CD4-positive, alpha-beta T cell treated with Interleukin-15 for 4 hours (primary cell): ENCODE results near the gene WDR89.
"Not testable (repeated sequence)": the region's sequence is repeated elsewhere in the genome, so short reads cannot be mapped to it uniquely, and the experiment has no call there.

Source experiments
- DNase-seq: peaks from one replicate; pipeline ENCODE4 v3.0.0-alpha.2; 2020; ENCODE audit warnings: low spot score

The WDR89 gene, protein sequence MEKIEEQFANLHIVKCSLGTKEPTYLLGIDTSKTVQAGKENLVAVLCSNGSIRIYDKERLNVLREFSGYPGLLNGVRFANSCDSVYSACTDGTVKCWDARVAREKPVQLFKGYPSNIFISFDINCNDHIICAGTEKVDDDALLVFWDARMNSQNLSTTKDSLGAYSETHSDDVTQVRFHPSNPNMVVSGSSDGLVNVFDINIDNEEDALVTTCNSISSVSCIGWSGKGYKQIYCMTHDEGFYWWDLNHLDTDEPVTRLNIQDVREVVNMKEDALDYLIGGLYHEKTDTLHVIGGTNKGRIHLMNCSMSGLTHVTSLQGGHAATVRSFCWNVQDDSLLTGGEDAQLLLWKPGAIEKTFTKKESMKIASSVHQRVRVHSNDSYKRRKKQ

DNA sequence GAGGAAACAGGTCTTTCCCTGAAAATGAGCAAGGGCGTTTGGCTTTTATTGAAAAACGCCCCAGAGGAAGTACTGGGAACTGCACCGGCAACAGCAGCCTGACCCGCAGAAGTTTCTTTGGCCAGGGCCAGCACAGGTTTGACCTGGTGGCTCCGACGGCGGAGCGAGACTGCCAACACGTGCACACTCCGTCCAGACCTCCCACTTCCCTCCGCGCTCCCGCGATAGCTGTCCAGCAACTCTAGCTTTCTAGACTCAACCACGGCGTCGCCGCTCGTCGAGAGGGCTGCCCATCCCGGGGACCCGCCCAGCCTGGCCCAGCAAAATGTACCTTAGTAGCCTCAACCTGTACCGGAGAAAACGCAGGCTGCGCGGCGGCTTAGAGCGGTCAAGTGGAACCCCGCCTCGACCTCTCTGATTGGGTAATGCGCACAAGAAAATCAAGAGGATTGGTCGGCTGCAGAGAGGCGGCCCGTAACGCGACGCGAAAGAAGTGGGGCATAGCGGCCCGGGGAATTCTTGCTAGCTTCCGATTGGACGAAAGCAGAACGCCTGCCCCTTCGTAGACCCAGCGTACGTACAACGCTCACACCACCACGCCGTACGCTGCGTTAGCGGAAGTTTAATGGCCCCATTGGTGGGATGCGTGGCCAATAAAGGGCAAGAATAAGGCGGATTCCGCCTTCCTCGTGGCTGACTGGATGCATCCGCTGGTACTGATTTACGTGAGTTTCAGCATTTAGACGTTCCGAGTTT, at the start of gene WDR89:
Gene WDR89 (minus strand): TSS at position 399 of the 756 bp plus-strand sequence. CDS start 41,929 bp downstream, outside the sequence.
- peak; percentile 98 for DNase-seq

DNA sequence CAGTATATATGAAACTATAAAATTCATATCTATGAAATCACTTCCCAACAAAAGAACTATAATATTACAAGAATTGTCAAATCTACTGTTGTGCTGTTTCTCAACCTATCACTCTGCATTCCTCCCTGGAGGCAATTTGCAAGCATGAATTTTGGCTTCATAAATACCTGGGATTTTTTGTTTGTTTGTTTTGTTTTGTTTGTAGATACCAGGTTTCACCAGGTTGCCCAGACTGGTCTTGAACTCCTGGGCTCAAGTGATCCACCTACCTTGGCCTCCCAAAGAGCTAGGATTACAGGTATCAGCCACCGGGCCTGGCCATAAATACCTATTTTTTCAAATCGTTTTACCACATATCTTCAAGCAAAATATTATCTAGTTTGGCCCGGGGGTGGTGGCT, 47.5 kb upstream of the WDR89 start:
- DNase-seq = no peak

DNA sequence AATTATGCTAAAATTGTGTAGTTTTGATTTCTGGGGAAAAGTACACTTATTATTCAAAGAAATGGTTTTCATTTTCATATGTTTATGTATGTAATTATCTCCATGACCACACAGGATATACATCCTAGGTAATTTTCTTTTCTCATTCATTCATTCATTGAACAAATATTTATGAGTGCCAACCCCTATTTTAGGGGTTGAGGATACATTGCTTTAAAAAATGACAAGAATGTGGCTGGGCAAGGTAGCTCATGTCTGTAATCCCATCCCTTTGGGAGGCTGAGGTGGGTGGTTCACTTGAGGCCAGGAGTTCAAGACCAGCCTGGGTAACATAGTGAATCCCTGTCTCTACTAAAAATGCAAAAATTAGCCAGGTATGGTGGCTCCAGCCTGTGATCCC, 45.3 kb upstream of the WDR89 start:
- no peak for DNase-seq

DNA sequence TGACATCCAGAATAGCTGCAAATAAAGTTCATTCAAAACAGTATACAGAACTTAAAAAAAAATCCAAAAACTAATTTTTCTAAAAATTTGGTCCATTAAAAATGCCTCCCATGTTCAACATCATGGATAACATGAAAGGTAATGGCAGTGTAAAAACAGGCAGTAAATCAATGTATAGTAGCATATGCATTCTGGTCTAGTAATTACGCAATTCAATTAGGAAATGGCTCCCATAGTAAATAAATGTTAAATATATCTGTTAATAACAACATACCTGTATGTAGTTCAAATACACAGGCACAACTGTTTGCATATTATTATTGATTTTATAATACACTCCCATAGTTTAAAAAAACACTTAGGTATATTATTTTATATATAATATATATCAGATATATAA, 43.7 kb upstream of the WDR89 start:
- no peak for DNase-seq

DNA sequence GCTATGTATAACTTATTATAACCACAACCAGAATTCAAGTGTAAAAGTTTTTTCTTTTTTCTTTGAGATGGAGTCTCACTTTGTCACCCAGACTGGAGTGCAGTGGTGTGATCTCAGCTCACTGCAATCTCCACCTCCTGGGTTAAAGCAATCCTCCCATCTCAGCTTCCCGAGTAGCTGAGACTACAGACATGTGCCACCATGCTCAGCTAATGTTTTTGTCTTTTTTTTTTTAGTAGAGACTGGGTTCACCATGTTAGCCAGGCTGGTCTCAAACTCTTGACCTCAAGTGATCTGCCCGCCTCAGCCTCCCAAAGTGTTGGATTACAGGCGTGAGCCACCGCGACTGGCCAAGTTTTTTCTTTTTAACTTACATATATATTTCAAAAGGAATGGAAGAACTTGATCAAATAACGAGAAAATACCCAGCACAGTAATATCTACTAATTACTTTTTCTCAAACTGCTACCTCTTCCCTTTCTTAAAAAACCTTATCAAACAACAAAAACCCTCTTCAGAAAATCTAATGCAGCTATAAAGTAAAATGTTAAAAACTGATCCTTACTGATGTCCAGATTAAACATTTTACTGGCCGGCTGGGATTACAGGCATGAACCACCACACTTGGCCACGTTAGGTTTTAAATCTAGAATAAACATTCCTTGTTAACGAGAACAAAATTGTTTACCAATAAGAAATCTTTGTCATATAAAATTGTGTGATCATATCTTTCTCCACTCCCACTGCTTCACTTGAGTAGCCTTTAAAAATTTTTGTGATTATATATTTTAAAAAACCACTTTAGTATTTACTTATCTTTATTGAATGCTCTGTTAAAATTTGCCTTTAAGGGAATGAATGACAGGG, 41.3 kb upstream of the WDR89 start:
- no peak for DNase-seq

DNA sequence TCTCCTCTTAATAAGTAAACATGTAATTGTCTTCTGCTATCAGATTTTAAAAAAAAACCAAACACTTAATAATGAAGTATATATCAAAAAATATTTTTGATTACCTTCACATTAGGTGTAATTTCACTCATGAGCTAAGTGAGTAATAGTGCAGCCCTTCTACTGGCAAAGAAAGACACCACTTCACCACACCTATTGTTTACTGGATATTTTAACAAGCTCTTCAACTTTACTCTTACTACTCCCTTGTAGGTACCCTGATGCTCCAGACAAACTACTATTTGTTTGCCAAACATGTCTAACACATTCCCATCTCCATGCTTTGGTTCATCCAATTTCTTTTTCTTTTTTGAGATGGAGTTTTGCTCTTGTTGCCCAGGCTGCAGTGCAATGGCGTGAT, 36.9 kb upstream of the WDR89 start:
- no peak for DNase-seq

DNA sequence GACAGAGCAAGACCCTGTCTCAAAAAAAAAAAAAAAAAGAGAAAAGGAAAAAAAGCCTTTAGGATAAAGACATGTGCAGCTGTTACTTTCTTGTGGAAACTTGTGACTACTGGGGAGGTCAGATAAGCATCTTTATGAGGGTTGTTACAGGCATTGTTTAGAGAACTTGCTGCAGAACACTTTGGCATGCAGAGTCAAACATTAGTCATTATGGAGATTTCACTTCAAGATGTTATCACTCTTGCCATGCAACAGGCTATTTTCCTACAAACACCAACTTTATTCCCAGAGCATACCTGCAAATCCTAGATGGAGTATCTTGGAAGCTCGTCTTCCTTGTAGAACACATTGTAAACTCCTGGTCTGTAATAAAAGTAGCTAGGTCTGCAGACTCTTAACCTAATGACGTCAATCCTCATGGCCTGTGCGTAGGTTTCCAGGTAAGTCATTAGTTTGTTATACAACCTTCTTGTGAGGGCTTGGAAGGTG, 36.3 kb upstream of the WDR89 start:
- DNase-seq = no peak

DNA sequence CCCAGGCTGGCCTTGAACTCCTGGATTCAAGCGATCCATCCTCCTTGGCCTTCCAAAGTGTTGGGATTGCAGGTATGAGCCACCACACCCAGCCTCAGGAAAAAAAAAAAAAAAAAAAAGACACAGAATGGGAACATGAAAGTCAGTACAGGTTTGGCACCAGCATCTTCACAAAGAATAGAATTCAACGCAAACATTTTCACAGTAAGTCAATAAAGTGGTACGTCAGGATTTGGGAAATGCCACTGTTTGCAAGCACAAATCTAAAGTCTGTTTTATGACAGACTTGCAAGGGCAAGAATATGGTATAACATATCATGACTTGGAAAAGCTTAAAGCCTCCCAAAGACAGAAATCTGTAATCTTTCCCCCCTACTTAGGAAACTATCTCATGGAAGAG, 34.9 kb upstream of the WDR89 start:
- DNase-seq = no peak

DNA sequence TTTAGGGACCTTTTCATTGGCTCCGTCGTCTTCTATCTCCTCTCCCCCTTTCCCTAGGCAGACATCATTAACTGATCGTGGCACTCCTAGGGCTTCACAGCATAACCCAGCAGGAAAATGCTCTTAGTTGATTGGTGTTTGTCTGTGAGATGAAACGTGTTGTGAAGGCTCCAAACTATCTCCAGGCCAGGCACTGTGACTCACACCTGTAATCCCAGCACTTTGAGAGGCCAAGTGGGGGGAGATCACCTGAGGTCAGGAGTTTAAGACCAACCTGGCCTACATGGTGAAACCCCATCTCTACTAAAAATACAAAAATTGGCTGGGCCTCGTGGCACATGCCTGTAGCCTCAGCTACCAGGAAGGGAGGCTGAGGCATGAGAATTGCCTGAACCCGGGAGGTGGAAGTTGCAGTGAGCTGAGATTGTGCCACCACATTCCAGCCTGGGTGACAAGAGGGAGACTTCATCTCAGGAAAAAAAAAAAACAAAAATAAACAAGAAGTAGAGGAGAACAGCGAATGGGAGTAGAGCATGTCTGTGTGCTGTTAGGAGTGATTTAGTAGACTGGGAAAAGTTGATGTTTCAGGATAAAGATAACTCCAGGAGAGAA, 32.3 kb upstream of the WDR89 start:
- DNase-seq = no peak

DNA sequence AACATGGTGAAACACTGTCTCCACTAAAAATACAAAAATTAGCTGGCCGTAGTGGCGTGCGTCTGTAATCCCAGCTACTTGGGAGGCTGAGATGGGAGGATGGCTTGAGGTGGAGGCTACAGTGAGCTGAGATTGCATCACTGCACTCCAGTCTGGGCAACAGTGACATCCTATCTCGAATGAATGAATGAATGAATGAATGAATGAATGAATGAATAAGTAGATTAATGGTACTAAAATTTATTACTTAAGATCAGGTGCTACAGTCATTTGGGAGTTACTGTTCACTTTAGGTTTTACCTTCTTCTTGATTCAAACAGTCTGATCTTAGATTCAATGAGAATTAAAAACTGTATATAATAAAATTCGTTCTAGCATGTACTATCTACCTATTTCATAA, 31.6 kb upstream of the WDR89 start:
- DNase-seq = no peak

DNA sequence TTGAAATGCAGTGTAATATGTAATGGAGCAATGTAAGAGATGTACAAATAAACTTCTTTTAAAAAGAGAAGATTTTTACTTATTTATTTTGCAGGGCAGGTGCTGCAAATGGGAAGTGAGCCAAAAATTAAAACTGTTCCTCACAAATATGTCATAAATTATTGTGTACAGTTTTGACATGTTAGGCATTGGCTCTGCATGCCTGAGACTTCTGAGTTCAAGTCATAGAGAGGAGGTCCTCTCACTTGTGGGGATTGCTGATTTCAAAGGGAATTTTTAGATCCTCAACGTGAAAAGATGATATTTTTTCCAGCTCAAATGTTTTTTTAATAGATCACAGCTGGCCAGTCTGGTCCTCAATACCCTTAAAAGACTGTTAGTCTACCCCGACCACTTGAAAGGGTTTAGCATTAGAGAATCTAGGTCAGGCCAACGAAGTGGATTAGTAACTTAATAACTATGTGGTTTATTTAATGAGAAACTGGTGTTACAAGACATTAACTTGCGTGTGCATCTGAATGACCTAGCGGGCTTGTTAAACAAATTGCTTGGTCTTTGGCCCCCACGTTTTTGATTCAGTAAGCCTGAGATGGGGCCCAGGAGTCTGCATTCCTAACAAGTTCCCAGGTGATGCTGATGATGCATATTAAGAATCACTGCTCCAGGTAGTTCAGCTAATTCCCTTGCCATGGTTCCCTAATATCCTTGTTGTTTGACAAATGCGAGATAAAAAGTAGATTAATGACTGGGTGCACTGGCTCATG, 30.9 kb upstream of the WDR89 start:
- no peak for DNase-seq

DNA sequence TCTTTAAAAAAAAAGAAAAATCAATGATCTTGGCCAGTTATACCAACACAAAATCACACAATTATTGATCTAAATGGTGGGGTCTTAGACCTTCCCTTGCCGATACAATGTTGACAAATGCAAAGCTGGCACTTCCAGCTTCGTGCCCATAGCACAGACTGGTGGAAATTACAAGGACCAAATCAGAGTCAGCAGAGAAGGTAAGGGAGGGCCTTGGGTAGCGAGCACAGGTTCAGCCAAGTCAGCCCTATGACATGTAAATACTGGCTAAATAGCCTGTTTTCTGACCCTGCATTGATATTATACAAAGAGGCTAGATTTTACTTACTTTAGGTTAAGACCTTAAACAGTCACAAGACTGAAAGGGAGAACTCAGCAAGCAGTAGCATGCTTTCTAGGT, 30.3 kb upstream of the WDR89 start:
- DNase-seq = no peak

DNA sequence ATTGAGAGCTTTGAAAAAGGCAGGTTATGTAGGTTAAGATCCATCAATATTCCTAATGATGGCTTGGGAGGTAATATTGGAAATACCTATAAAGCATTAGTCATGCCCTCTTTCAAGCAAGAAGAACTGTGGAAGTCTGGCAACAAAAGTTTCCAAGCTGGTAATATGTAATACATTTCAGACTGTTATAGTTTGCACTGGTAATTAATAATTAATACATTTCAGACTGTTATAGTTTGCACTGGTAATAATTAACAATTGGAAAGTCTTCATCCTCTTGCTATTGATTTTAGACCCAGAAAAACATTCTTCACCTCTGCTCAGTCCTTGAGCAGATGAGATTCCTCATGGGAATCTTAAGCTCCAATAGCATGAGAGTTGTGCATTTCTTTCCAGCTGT, 29.0 kb upstream of the WDR89 start:
- no peak for DNase-seq

DNA sequence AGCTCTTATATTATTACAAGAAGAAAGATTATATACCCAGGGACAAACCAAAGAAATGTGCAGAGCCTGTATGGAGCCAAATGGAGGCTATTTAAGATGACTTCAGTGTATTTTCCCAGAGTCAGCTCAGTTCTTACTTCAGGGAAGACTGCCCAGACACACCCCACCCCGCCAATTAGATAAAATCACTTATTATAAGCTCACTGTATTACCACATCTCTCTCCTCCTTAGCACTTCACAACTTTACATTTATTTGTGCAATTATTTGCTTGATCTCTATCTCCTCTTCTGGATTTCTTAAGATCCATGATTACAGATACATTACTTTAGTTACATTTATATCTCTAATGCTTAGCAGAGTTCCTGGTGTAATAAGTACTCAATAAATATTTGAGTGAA, 24.7 kb upstream of the WDR89 start:
- DNase-seq = no peak

DNA sequence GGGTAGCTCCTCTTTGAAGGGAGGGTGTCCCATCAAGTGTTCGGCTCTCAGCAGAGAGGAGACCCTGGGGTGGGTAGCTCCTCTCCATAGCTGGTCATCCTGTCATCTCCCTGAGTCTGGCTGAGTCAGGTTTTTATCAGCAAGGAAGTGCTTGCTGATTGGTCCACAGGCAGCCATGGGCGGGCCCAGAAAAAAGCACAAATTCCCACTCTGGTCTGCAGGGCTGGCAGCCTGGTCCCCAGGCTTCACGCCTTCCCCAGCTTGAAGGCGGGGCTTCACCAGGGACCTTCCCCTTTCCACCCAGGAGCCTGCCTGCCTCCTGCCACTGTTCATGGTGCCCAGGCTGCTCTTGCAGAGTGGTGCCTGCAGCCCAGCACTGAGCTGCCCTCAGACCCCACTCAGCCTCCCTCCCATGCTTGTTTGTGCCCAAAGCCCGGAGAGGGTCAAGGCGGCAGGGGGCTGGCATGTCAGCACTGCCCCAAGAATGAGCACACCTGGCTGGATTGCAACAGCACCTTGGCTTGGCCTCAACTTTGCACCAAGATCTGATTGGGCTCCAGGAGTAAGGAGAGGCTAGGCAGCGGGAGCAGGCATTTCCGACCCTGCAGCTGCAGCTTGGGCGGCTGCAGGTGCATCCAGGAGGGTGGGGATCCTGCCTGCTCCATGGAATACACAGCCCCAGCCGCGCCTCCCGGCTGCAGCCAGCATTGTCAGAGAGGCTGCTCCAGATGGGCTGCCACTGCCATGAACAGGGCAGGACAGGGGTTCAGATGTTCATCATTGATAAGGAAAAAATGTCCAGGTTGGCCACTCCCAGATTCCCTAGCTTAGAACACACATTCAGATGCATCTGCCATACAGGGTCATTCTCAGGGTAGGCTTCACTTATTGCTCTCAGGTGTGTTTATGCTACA, 22.0 kb upstream of the WDR89 start:
- DNase-seq = no peak

DNA sequence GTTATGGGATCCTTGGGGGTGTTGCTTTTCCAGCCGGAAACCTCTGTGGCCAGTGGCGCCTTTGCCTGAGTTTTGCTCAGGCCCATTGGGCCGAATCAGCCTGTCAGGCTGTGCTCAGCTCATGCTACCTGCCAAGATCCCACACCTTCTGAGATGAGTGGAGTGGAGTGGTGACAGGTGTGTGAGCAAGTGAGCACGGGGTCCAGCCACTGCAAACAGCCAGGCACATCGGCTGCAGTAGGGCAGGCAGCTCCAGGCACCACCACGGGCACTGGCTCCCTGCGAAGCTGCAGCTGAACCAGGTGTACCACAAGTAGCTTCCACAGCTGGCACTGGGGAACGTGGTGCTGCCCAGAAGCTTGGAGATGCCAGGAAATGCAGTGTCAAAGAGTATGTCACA, 21.1 kb upstream of the WDR89 start:
- no peak for DNase-seq

DNA sequence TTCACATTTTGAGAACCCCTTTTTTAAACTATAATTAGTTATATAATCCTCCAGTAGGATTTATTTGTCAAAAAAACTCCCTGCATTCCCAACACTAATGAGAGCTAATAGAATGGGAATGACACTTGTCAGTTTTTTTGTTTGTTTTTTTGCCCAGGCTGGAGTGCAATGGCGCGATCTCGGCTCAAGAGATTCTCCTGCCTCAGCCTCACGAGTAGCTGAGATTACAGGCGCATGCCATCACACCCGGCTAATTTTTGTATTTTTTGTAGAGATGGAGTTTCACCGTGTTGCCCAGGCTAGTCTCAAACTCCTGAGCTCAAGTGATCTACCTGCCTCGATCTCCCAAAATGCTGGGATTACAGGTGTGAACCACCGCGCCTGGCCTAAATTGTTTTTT, 20.2 kb upstream of the WDR89 start:
- not testable (repeated sequence) for DNase-seq

DNA sequence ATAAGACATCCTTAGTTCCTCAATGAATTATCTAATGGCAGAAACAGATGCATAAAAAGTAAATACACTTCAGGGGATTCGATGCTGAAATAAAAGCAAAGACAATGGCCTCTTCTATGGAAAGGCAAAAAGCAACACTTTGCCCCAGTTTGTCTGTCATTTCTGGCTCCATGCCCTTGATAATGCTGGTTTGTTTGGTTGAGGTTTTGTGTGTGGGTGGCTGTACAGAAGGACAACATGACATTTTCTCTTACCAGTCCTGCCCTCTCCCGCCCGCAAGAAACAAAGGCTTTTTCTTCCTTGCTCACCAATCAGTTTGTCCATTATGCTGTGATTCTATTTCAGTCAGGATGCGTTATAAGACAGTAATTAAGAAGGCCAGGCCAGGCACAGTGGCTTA, 18.1 kb upstream of the WDR89 start:
- no peak for DNase-seq

DNA sequence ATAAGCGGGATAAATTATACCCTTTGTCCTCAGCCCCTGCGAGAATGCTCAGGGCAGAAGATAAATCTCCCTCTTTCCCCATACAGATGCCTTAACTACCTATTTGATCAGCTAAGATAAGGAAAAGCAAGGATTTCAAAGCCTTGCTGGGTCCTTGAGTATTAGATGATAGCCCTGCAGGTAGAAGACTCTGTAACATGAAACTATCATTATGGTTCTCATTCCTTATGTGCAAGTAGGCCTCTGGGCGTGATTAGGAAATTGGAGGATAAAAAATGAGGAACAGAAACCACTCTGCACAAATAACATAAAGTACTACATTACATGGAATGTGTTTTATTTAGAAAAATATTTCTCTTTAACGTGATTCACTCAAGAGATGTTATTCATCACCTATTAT, 14.5 kb upstream of the WDR89 start:
- no peak for DNase-seq

DNA sequence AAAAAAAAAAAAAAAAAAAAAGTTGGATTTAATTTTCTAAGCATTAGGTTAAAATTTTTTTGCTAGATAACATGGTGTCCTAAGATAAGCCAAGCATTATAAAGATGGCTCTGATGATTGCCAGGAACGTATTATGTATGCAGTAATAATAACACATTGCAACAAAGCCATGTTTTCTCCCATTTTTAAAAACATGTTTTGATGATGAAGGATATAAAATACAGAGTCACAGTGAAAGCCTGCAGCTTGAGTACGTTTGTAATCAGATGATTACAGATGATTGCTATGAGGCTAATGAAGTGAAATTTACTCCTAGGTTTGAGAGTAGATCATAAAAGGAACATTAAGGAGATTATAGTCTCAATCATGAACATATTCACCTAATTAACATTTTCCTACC, 13.3 kb upstream of the WDR89 start:
- no peak for DNase-seq
